ENCODE results near the gene SBNO2. TPM values are rescaled to one million over a fixed set of nuclear protein-coding genes. Genes with fewer than 3 reads are reported as not detected.

The SBNO2 gene
- total and polyA plus RNA-seq, 2 experiments from 2014 or later, result 6.9 to 35.4 TPM

GRCh38 chr19:1156305-1156801, 17.7 kb downstream of the SBNO2 start (continued):
- TF ChIP-seq ZNF462 (CRISPR knock-in tag; IDR thresholded peaks at IDR 0.05), result no peak
- TF ChIP-seq EZH2 (IDR thresholded peaks at IDR 0.05; ENCODE audit: low read depth, unreplicated experiment), result no peak
- TF ChIP-seq POLR2AphosphoS5 (IDR thresholded peaks at IDR 0.05; ENCODE audit: low read depth), result no peak
- no peak for TF ChIP-seq CREB1 (CRISPR knock-in tag; IDR thresholded peaks at IDR 0.05; ENCODE audit: low read depth)
- no peak for TF ChIP-seq ZNF331 (CRISPR knock-in tag; IDR thresholded peaks at IDR 0.05; ENCODE audit: low read depth)
- TF ChIP-seq STAT1 (IDR thresholded peaks at IDR 0.05; ENCODE audit: unreplicated experiment), result no peak
- TF ChIP-seq ETS1 (IDR thresholded peaks at IDR 0.05), result no peak

Data from GM23338 (cell line).